CD4-positive, alpha-beta T cell treated with Interleukin-6 at 100 ng/mL for 8 hours (primary cell): ENCODE measurements around the gene FUT1.
A peak's percentile ranks its signal among the peaks of the same experiment; 100 is the strongest.
"Not testable (repeated sequence)": the region's sequence is repeated elsewhere in the genome, so short reads cannot be mapped to it uniquely, and the experiment has no call there.

ENCODE experiments used
- DNase-seq: peaks from one replicate; pipeline ENCODE4 v3.0.0-alpha.2; 2020; ENCODE audit warnings: mixed read lengths, low spot score

FUT1 gene

DNA sequence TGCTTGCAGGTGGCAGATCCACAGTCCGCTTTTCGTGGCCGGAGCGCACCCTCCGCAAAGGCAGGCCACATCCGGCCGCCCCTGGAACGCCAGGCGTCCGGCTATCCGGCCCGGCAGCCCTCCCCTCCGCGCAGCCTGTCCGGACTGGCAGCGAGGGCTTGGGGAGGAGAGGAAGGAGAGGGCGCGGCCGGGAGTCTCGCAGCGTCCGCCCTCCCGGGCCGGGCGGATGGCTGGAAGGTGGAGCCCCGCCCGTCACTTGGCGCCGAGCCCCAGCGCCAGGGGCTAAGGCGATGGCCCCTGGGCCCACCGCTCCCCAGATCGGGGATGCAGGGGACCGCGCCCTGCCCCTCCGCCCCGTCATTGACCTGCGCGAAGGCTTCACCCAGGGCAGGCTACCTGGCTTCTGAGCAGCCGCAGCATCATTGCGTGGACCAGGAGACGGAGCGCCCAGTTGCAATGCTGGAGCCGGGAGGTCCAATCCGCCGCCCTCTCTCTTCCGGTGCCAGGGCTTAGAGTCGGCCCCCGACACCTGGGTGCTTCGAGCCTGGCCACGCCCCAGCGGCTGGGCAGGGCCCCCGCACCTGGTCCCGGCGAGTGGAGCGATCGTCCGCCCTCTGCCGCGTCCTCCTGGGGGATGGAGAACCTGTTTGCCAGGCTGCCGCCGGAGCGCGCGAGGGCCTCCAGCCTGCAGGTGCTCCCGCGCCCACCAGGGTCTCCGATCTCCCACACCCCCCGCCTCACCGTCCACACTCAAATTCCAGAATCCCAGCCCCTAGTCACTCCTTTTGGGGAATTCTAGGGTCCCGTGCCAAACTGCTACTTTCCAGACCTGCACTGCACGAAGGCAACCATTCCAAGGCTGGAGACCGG is at the start of gene FUT1:
FUT1 (minus strand) TSS at position 146 of the 870 bp plus-strand sequence. CDS start 1,360 bp downstream, outside the sequence.
- DNase-seq = peak; percentile 18

DNA sequence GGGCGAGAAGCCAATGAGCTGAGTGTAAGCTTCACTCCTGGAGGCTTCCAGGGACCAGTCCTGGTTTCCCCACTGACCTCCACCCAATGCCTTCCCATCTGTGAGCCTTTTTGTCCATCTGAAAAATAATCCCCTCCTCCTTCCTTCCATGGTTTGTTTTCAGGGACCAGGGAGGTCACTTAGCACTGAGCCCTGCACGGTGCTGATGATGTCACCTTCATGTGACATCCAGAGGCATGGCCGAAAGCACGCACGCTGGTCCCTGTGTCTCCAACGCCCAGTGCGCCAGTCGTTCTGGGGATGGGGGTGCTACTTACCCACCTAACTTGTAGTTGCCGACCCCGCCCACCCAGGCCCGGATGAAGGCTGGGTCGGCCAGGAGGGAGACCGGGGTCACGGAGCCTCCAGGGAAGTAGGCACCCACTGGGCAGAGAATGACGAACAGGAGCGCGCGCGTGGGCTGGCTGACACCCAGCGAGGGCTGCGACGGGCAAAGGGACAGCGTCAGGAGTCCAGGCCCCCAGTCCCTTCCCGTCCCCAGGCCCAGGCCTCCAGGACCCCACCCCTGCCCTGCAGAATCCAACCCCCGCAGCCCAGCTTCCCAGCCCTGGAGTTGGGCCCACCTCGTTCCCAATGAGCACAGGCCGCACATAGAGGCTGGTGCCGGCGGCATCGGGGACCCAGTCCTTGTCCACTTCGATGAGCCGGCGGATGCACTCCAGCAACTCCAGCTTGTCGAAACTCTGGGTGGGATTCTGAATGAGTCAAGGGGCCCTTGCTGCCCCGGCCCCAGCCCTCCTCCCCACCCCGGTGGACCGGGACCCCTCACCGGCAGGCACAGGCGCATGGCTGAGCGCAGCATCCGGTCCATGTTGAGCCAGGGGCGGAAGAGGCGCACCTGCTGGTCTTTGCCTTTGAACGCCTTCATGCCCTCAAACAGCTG is 47.2 kb upstream of the FUT1 start:
- no peak for DNase-seq

DNA sequence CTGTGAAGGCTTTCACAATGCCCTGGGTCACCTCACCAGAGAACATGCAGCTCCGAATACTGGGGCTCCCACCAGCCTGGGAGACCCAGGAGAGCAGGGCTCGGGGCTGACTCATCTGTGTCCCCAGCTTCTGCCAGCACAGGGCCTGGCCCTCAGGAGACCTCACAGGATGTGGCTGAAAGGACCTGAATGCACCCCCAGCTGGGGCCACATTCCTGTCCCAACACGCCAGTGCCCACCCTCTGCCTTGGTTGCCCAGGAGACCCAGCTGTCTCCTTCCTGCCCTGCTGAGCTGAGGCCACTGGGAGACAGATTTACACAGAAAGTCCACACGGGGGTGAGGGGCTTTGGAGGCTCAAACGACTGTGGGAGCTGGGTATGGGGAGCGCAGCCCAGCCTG is 46.5 kb upstream of the FUT1 start:
- no peak for DNase-seq

DNA sequence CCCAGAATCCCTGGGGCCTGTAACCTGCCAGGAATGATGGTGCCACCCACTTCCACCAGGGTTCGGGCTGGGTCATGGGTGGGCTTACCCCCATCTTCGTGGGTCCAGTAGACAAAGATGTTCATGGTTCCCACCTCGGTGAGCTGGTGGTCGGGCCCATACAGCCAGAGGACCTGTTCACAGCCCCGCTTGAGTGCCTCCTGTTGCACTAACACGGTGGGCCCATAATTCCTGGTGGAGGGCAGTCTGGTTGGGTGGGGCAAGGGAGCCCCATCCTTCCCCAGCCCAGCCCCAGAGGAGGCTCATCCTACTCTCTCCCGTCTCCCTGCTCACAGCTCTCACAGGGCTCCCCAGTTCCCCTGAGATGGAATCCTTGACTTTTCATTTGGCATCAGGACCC is 44.7 kb upstream of the FUT1 start:
- no peak for DNase-seq

DNA sequence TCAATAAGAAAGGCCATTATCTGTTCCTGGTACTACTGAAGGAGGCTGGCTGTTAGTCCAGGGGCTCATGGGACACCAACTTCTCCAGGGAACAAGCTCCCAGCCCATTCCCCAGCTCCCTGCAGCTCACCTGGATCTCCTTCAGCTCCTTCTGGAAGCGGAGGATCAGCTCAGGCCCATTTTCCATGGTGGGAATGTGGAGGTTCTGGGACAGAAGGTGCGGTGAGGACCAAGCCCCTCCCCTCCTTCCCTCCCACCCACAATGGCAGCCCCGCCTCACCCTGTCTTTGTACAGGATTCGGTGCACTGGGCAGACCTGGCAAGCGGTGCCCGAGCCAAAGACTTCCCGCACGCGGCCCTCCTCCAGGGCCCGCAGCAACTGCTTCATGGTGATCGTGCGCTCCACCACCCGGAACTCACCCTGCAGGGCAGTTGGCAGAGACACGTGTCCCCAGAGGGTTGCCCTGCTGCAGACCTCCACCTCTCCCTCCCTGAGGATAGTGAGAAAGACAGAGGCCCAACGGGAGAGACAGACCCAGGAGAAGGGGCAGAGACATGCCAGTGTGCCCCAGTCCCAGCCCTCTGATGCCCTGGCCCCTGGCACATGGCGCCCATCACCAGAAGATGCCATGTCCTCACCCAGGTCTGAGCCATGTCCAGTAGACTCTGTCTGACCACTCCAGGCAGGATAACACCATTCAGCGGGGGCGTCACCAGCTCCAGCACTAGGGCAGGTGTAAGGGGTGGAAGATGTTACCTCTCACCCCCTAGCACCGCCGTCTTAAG is 44.0 kb upstream of the FUT1 start:
- no peak for DNase-seq

DNA sequence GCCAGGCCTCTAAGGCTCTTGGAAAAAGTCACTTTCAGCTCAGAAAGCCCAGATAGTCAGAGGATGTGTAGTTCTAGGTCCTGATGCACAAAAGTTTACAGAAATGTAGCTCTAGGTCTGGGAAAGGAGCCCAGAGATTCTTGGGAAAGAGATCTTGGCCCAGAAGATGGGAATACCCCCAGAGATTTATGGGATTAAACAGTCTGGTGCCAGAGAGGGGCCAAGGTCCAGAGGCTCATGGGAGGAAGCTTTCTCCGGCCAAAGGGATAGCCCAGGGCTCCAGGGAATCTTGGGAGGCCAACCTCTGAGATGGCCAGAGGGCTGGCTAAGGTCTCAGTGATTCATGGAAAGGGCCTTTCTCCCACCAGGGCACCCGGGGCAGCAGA is 43.2 kb upstream of the FUT1 start:
- no peak for DNase-seq

DNA sequence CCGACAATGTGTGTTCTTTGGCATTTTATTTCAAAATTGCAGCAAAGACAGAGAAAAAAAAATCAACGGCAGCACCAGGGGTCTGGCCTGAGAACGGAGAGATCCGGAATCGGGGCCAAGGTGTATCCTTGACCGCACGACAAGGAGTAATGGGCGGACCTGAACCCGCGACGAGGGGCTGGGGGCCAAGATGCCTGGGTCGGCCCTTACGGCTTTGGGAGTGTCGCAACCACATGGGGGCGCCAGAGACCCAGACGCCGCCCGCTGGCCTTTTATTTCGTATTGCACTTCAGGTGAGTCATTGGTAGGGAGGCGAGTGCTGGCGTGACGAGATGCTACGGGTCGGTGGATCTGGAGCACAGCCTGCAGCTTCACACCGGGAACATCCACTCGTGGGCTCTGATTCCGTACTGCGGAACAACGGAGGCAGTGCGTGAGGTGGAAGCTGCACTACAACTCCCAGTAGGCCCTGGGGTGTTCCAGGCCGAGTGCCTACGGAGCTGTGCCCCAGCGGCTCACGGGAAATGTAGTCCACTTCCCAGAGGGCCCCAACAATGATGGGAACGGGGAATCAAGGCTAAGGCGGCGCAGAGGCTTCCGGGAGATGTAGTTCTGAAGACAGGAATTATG is 42.7 kb upstream of the FUT1 start:
- DNase-seq = peak; percentile 85

DNA sequence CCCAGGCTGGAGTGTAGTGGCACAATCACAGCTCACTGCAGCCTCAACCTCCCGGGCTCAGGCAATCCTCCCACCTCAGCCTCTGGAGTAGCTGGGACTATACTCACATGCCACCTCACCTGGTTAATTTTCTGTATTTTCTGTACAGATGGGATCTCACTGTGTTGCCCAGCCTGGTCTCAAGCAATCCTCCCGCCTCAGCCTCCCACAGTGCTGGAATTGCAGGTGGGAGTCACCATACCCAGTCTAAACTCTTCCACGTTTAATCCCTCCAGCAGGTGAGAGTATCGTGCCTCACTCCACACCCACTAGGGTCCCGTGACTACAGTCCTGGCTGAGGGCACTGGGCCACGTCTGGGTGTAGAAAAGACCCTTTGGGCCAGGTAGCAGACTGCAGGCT is 41.9 kb upstream of the FUT1 start:
- DNase-seq = no peak

DNA sequence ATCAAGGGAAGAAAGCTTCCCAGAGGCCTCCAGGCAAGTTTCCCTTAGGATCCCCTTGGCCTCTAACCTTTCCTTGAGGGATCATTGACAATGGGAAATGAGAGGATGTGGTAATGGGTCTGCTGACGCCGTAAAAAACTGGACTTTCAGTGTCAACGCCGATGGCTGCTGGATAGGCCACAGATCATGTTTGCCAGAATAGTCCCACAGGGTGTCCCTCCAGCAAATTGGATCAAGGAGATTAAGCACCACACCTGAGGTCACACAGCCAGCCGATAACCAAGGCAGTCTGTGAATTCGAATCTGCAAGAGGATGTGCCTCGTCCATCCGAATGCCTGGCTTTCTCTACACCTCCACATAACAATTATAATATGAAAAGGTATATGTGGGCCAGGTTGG is 40.8 kb upstream of the FUT1 start:
- no peak for DNase-seq

DNA sequence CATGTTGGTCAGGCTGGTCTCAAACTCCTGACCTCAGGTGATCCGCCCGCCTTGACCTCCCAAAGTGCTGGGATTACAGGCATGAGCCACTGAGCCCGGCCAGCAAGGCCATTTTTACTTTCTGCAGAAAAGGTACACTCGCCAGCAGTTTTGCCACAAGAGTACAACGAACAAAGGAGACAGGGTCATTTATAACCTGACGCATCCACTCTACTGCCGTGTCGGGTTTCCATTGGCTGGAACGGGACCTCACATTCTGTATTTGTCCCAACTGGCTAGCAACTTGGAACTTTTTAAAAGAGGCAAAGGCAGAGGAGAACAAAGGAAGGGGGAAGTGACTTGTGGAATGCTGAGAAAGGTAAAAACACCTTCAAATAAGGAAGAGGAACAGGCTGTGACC is 34.9 kb upstream of the FUT1 start:
- DNase-seq = not testable (repeated sequence)

DNA sequence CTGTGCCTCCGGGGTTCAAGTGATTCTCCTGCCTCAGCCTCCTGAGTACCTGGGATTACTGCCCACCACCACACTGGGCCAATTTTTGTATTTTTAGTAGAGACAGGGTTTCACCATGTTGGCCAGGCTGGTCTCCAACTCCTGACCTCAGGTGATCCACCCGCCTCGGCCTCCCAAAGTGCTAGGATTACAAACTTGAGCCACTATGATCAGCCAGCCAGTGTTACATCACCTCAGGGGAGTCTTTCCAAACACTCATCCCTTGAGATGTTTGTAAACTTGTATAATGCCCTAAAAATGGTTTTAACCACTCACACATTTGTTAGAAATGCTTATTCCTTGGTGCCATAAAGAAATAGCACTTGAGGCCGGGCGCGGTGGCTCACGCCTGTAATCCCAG is 34.0 kb upstream of the FUT1 start:
- DNase-seq = not testable (repeated sequence)

DNA sequence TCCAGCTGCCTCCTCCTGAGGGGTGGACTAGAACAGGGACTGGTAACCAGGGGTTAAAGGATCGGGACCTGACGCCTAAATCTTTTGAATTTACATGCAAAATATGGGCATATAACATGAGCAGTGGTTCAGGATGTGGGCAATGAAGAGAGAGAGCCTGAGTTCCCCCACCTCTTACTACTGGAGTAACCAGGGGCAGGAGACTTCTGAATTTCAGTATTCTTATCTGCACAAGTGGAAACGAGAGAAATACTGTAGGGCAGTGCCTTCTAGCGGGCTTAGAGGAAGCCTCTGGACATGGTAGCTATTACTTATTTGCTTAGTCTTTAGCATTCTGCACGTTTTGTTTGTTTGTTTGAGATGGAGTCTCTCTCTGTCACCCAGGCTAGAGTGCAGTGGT is 32.1 kb upstream of the FUT1 start:
- DNase-seq = no peak

DNA sequence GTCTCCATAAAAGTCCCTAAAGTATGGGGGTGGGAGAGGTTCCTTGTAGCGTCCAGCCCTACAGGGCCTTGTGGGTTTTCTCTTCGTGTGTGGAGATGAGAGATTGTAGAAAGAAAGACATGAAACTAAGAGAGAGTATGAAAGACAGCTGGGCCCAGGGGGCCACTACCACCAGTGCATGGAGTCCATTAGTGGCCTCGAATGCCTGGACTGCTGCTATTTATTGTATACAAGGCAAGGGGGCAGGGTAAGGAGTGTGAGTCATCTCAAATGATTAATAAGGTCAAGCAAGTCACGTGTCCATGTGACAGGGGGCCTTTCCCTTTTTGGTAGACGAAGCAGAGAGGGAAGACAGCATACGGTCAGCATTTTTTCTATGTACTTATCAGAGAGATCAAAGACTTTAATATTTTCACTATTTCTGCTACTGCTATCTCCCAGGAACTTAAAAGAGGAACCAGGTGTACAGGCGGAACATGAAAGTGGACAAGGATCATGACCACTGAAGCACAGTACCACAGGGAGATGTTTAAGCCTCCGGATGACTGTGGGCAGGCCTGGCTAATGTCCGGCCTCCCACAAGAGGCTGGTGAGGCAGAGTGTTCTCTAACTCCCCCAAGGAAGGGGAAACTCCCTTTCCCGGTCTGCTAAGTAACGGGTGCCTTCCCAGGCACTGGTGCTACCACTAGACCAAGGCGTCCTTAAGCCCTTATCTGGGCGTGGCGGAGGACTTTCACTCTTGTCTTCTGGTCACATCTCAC is 28.4 kb upstream of the FUT1 start:
- no peak for DNase-seq

DNA sequence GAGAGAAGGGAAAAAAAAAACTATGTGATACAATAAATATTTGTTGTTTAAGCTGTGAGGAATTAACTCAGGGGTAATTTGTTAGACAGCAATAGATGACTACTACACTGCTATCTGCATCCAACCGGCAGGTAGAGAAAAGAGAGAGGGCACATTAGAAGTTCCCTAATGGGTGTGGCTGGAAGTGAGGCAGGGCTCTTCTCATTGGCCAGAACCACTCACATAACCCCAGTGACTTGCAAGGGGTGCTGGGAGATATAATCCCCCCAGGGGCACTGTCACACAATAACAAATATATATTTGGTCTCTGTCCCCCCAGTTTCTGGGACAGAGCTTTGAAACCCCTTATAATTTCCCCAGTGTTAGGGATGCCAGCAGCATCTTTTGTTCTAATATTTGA is 27.2 kb upstream of the FUT1 start:
- no peak for DNase-seq

DNA sequence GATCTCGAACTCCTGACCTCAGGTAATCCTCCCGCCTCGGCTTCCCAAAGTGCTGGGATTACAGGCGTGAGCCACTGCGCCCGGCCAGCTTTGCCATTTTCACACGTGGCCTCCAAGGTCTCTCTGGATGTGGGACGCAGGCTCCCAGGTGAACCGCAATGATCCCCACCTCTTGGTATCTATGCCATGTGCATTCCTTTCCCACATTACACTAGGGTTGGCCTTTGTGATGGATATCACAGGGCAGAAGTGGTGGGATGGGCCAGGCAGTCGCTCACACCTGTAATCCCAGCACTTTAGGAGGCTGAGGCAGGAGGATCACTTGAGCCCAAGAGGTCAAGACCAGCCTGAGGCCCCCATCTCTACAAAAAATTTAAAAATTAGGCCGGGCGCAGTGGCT is 25.3 kb upstream of the FUT1 start:
- no peak for DNase-seq

DNA sequence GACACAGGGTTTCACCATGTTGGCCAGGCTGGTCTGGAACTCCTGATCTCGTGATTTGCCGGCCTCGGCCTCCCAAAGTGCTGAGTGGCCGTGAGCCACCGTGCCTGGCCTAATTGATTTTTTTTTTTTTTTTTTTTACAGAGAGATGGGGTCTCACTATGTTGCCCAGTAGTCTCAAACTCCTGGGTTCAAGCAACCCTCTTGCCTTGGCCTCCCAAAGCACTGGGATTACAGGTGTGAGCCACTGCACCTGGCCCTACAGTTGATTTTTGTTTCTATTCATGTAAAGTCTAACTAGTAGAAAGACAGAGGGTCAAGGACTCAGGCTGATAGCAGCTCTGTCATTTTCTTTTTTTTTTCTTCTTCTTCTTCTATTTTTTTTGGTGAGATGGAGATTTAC is 24.7 kb upstream of the FUT1 start:
- DNase-seq = no peak

DNA sequence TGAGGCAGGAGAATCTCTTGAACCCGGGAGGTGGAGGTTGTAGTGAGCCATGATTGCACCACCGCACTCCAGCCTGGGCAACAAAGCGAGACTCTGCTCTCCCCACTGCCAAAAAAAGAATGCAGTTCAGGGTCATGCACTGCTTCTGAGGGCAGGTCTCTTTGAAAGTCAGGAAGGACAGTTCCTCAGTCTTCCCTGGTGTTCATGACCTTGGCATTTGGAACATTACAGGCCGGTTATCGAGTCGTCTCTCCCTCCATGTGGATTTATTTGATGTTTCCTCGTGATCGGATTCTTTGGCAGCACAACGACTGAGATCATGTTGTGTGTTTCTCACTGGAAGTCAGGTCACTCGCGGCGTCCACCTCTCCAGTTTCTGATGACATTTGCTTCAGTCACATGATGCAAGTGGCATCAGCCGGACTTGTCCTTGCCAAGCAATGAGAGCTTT is 20.1 kb upstream of the FUT1 start:
- DNase-seq = no peak

DNA sequence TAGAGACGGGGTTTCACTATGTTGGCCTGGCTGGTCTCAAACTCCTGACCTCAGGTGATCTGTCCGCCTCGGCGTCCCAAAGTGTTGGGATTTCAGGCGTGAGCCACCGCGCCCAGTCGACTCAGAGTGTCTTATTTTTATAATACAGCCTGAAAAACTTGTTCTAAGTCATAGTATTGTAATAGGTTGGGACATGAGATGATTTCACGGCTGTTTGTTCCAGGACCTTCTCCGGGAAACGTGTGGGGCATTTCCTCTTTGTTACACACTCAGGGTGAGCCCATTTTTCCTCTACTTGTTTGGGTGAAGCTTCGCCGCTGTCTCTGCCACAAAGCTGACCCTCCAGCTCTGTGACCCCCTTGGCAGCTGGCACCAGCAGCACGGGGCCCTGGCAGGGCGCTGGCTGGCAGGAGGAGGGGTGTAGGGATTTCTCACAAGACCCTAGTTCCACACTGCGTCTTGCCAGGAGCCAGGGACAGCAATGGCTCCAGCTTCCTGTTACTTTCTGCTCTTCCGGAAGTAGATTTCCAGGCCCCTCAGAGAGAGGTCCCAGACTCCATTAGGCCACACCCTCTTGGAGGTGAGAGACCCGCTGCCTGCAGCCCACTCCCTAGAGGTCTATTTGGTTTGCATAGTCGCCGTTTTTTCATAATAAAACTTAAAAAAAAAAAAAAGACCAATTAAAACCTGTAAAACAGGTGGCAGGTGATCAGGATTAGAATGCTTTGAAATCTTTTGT is 18.5 kb upstream of the FUT1 start:
- no peak for DNase-seq

DNA sequence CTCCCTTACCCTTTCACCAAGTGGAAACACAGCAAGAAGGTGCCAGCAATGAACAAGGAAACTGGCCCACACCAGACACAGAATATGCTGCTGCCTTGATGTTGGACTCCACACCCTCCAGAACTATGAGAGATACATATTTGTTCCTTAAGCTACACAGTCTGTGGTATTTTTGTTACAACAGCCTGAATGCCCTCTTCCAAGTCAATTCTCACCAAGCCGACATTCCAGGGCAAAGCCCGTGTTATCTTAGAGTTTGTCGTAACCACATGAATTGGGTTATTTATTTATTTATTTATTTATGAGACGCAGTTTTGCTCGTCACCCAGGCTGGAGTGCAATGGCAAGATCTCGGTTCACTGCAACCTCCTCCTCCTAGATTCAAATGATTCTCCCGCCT is 17.8 kb upstream of the FUT1 start:
- DNase-seq = no peak
